D341Med (cell line): Measurements from ENCODE around the gene LY6G5B.

Experiments used
- DNase-seq: peaks from one replicate; pipeline ENCODE4 v3.0.0; 2012; ENCODE audit warnings: low spot score

The LY6G5B gene

GRCh38 chr6:31663126-31663960, 6.4 kb upstream of the LY6G5B start:
- no peak for DNase-seq

- peak; percentile 54 for DNase-seq
Observed at GRCh38 chr6:31663961-31664789, 5.6 kb upstream of the LY6G5B start.

GRCh38 chr6:31664790-31665500, 4.8 kb upstream of the LY6G5B start, which contains the start of gene GPANK1:
TSS of gene GPANK1 (minus strand) at chr6:31664997. CDS start at chr6:31664478, 519 bp downstream.
- DNase-seq, result peak; percentile 76

GRCh38 chr6:31665501-31666336, 4.1 kb upstream of the LY6G5B start, which contains the start of gene CSNK2B:
TSS of gene CSNK2B (plus strand) at chr6:31666080. CDS start at chr6:31666832, 752 bp downstream.
- DNase-seq, result peak; percentile 95

GRCh38 chr6:31666337-31666965, 3.3 kb upstream of the LY6G5B start:
- no peak for DNase-seq

- DNase-seq, result no peak
Observed at GRCh38 chr6:31676322-31676903, 6.6 kb downstream of the LY6G5B start.

- no peak for DNase-seq
Observed at GRCh38 chr6:31676904-31677303, 7.1 kb downstream of the LY6G5B start.

GRCh38 chr6:31677955-31678354, 8.2 kb downstream of the LY6G5B start:
- no peak for DNase-seq

- DNase-seq, result peak; percentile 83
Observed at GRCh38 chr6:31680226-31681134, 10.7 kb downstream of the LY6G5B start, which contains the start of gene LY6G5C. TSS of gene LY6G5C (minus strand) at chr6:31681067. CDS start at chr6:31680373, 694 bp downstream.

- peak; percentile 46 for DNase-seq
Observed at GRCh38 chr6:31681135-31681671, 11.4 kb downstream of the LY6G5B start.

GRCh38 chr6:31683591-31683990, 13.8 kb downstream of the LY6G5B start:
- no peak for DNase-seq

- no peak for DNase-seq
Observed at GRCh38 chr6:31686483-31686882, 16.7 kb downstream of the LY6G5B start.

GRCh38 chr6:31687321-31687720, 17.5 kb downstream of the LY6G5B start:
- DNase-seq, result no peak

- DNase-seq, result no peak
Observed at GRCh38 chr6:31687860-31688693, 18.3 kb downstream of the LY6G5B start.

- DNase-seq, result no peak
Observed at GRCh38 chr6:31689249-31690110, 19.7 kb downstream of the LY6G5B start.

GRCh38 chr6:31690231-31691077, 20.7 kb downstream of the LY6G5B start:
- no peak for DNase-seq
